Right lobe of liver (tissue), 4 donors: ENCODE measurements around the gene NSRP1.

Experiments
- CTCF ChIP-seq, 4 donors: fragments of 200-600 bp in 3 of 4; fragments of 450-650 bp in 1 of 4; IDR thresholded peaks; one replicate each; pipeline versions ENCODE4 v1.5.1 to v1.8.0; 2016 to 2022; ENCODE audit warnings: antibody characterized with exemption in 4 of 4, mild to moderate bottlenecking in 2 of 4
- POLR2A ChIP-seq: fragments of 450-650 bp; IDR thresholded peaks from one replicate; pipeline ENCODE4 v1.6.1; 2017; ENCODE audit warnings: antibody characterized with exemption, mild to moderate bottlenecking
- donor health status: DM: no; HTN: no; CAD: no.
- donor health status: DM: no; HTN: no; CAD: no.
- donor health status: DM: no; HTN: yes; CAD: no.

- TF ChIP-seq CTCF (IDR thresholded peaks at IDR 0.05) (no peak), POLR2A (no peak)
These were observed 110.3 kb downstream of the NSRP1 start for GRCh38 chr17:30226878-30227277.
